Measurements from ENCODE around the gene BHLHE23.

- TF ChIP-seq, protein P1, sequence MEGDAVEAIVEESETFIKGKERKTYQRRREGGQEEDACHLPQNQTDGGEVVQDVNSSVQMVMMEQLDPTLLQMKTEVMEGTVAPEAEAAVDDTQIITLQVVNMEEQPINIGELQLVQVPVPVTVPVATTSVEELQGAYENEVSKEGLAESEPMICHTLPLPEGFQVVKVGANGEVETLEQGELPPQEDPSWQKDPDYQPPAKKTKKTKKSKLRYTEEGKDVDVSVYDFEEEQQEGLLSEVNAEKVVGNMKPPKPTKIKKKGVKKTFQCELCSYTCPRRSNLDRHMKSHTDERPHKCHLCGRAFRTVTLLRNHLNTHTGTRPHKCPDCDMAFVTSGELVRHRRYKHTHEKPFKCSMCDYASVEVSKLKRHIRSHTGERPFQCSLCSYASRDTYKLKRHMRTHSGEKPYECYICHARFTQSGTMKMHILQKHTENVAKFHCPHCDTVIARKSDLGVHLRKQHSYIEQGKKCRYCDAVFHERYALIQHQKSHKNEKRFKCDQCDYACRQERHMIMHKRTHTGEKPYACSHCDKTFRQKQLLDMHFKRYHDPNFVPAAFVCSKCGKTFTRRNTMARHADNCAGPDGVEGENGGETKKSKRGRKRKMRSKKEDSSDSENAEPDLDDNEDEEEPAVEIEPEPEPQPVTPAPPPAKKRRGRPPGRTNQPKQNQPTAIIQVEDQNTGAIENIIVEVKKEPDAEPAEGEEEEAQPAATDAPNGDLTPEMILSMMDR (IDR thresholded peaks at IDR 0.05), result no peak
- no peak for TF ChIP-seq POLR2AphosphoS5 (IDR thresholded peaks at IDR 0.05; ENCODE audit: insufficient read depth in 1 of 2, low read depth in 1 of 2)
These were observed 31.0 kb upstream of the BHLHE23 start for GRCh38 chr20:63037669-63038268.

All from vagina (tissue), 2 donors.